ENCODE data around the gene CORO2A. TPM values are rescaled to one million over a fixed set of nuclear protein-coding genes. Genes with fewer than 3 reads are reported as not detected.

Gene CORO2A
- total RNA-seq, 1 experiment from 2014 or later = 32.5 TPM

- Mint-ChIP-seq H3K4me1 (peaks cover 19% of the 10 kb centered on the region), H3K27ac (no peak within 1 kb of the TSS; the same call in 1 of the 2 replicates), H3K27me3 (ENCODE audit: low read depth) (peaks cover 20% of the 10 kb centered on the region), H3K9me3 (no peaks in the 10 kb centered on the region), H3K4me3 (peak within 1 kb of the TSS; percentile 66), H3K36me3 (no peaks in the 10 kb centered on the region; the same call in 1 of the 2 replicates)
- POLR2A ChIA-PET = interaction anchor here (1.2 to 1.8 kb wide), 2 partner anchors 27 to 144 kb away, joined by 3 to 4 read pairs; no protein-coding TSS in a partner anchor
- DNase-seq (ENCODE audit: low spot score) (peak; percentile 73), ATAC-seq (peak; percentile 76)
- CTCF ChIA-PET = interaction anchor here (0.6 to 2.7 kb wide), 23 partner anchors 14 to 167 kb away, joined by 3 to 12 read pairs (median 4); partner anchors contain the start of genes CORO2A, NANS and TBC1D2
- TF ChIP-seq ZNF425 (CRISPR knock-in tag; conservative IDR thresholded peaks at IDR 0.05) (no peak), ZNF219 (CRISPR knock-in tag; IDR thresholded peaks at IDR 0.05; ENCODE audit: borderline replicate concordance) (peak; percentile 86; the same call in 1 of the 2 replicates), SMAD4 (CRISPR knock-in tag; IDR thresholded peaks at IDR 0.05) (peak; percentile 72), ZBTB21 (CRISPR knock-in tag; IDR thresholded peaks at IDR 0.05; ENCODE audit: borderline replicate concordance) (peak; percentile 94; the same call in 1 of the 2 replicates), MLX (CRISPR knock-in tag; IDR thresholded peaks at IDR 0.05) (0 out of 2 replicates have a peak, but pooled peaks have one; percentile 24), GABPB1 (CRISPR knock-in tag; IDR thresholded peaks at IDR 0.05) (no peak), JAZF1 (CRISPR knock-in tag; IDR thresholded peaks at IDR 0.05) (no peak), PREB (CRISPR knock-in tag; IDR thresholded peaks at IDR 0.05; ENCODE audit: borderline replicate concordance) (no peak), ELF4 (CRISPR knock-in tag; IDR thresholded peaks at IDR 0.05; ENCODE audit: low read depth) (peak; percentile 90; the same call in 1 of the 2 replicates), MAX (CRISPR knock-in tag; IDR thresholded peaks at IDR 0.05) (peak; percentile 98), ERG (CRISPR knock-in tag; IDR thresholded peaks at IDR 0.05) (no peak), CREM (CRISPR knock-in tag; IDR thresholded peaks at IDR 0.05) (no peak), FOXP1 (CRISPR knock-in tag; IDR thresholded peaks at IDR 0.05; ENCODE audit: borderline replicate concordance) (peak; percentile 94), E2F4 (CRISPR knock-in tag; IDR thresholded peaks at IDR 0.05; ENCODE audit: borderline replicate concordance, low read depth) (no peak), PRRX2 (CRISPR knock-in tag; IDR thresholded peaks at IDR 0.05) (no peak), IRF1 (CRISPR knock-in tag; IDR thresholded peaks at IDR 0.05) (peak; percentile 91), ZNF532 (CRISPR knock-in tag; IDR thresholded peaks at IDR 0.05; ENCODE audit: borderline replicate concordance) (no peak), USF2 (CRISPR knock-in tag; IDR thresholded peaks at IDR 0.05) (no peak), SMAD3 (CRISPR knock-in tag; IDR thresholded peaks at IDR 0.05; ENCODE audit: borderline replicate concordance) (peak; percentile 66; the same call in 1 of the 2 replicates)
Observed at GRCh38 chr9:98118640-98119601, 73.5 kb downstream of the CORO2A start, which contains the start of gene TRIM14. Gene TRIM14 (minus strand): TSS chr9:98119222. CDS start chr9:98119188, 34 bp downstream.
